ENCODE data around the gene PDE8A. TPM values are rescaled to one million over a fixed set of nuclear protein-coding genes. Genes with fewer than 3 reads are reported as not detected.

The PDE8A gene
- total and polyA plus RNA-seq, 2 of the 4 experiments (the other 2 are of a cell fraction), result 32.4 to 35.9 TPM

GRCh38 chr15:85033148-85033547, 51.5 kb downstream of the PDE8A start:
- no peaks in the 10 kb centered on the region for H3K27me3 ChIP-seq (ENCODE audit: control insufficient read depth, insufficient read depth, low read length)
- H4K5ac ChIP-seq (ENCODE audit: low read depth, low read length), result no peak overlapping the region
- CTCF ChIA-PET, result interaction anchor here (1.2 kb wide), 1 partner anchor 11 kb away, joined by 5 read pairs; no protein-coding TSS in a partner anchor
- no peak overlapping the region for H2BK120ac ChIP-seq (ENCODE audit: low read depth, low read length)
- no peak overlapping the region for H3K4ac ChIP-seq (ENCODE audit: low read depth, low read length)
- peaks cover 29% of the 10 kb centered on the region for H4K20me1 ChIP-seq (ENCODE audit: insufficient read depth, low read length)
- no peak overlapping the region for H2BK5ac ChIP-seq (ENCODE audit: low read depth, low read length, poor library complexity, severe bottlenecking)
- no peaks in the 10 kb centered on the region for H3K36me3 ChIP-seq (ENCODE audit: control insufficient read depth, insufficient read depth, low read length)
- no peak overlapping the region for H2AK9ac ChIP-seq (replicated peaks; ENCODE audit: low read depth, low read length, poor library complexity)
- no TSS peak for BruUV-seq (replicated peaks)
- TF ChIP-seq RFX5 (IDR thresholded peaks at IDR 0.05; ENCODE audit: low read depth, low read length) (no peak), SMC3 (IDR thresholded peaks at IDR 0.05; ENCODE audit: low read depth, low read length) (no peak), RCOR1 (IDR thresholded peaks at IDR 0.05; ENCODE audit: insufficient replicate concordance, low read length) (no peak), RAD21 (IDR thresholded peaks at IDR 0.05; ENCODE audit: low read length) (no peak), USF2 (IDR thresholded peaks at IDR 0.05; ENCODE audit: low read depth, low read length) (no peak), NFE2L2 (IDR thresholded peaks at IDR 0.05; ENCODE audit: low read depth, low read length) (no peak), ELK1 (IDR thresholded peaks at IDR 0.05; ENCODE audit: borderline replicate concordance, low read depth, low read length) (no peak), FOS (IDR thresholded peaks at IDR 0.05; ENCODE audit: low read depth, low read length) (no peak), CHD1 (IDR thresholded peaks at IDR 0.05; ENCODE audit: low read depth, low read length) (no peak), POLR2A (IDR thresholded peaks at IDR 0.05; ENCODE audit: low read depth, low read length) (no peak), BHLHE40 (IDR thresholded peaks at IDR 0.05; ENCODE audit: low read depth, low read length) (no peak), MAZ (IDR thresholded peaks at IDR 0.05; ENCODE audit: borderline replicate concordance, low read depth, low read length) (no peak), MAFK (IDR thresholded peaks at IDR 0.05; ENCODE audit: low read depth, low read length) (no peak), CEBPB (IDR thresholded peaks at IDR 0.05; ENCODE audit: low read depth, low read length) (no peak), MXI1 (IDR thresholded peaks at IDR 0.05; ENCODE audit: borderline replicate concordance, low read depth, low read length) (no peak), CTCF (conservative IDR thresholded peaks at IDR 0.05; ENCODE audit: low read depth, low read length) (no peak)
- no peak overlapping the region for H4K8ac ChIP-seq (ENCODE audit: low read depth in 2 of 2, low read length in 2 of 2)
- no peak overlapping the region for H3K27ac ChIP-seq (ENCODE audit: insufficient read depth, low read length)
- no peak overlapping the region for H3K9ac ChIP-seq (ENCODE audit: low read depth, low read length)
- H2BK20ac ChIP-seq (ENCODE audit: low read depth, low read length), result no peak overlapping the region
- H3K14ac ChIP-seq (replicated peaks; ENCODE audit: low read depth, low read length), result no peak overlapping the region; the same call in 1 of the 2 replicates
- H3K4me2 ChIP-seq (ENCODE audit: low read depth, low read length), result no peak overlapping the region
- DNase-seq, result no peak
- H3K56ac ChIP-seq (ENCODE audit: extremely low read depth, insufficient read depth, low read length), result no peak overlapping the region
- H3K18ac ChIP-seq (ENCODE audit: low read depth, low read length), result no peak overlapping the region
- peaks cover 31 to 74% of the 10 kb centered on the region in 2 experiments for H3K79me1 ChIP-seq (ENCODE audit: low read depth in 1 of 2, low read length in 2 of 2)
- no peak overlapping the region for H2AK5ac ChIP-seq (ENCODE audit: low read depth, low read length)
- in situ Hi-C loops (cut with MboI; ENCODE audit: low sequenced_read_pairs), result no loop called here
- no peak overlapping the region for H3K23ac ChIP-seq (ENCODE audit: low read depth, low read length)
- WGBS, 2 experiments (ENCODE audit: extremely low coverage in 2 of 2, insufficient read length in 1 of 2), result no CpG with 5 or more reads among the region's 1 CpG
- H4K91ac ChIP-seq (ENCODE audit: insufficient read depth, low read depth, low read length), result no peak overlapping the region
- POLR2A ChIA-PET (ENCODE audit: unreplicated experiment), result no interaction called here
- no peak overlapping the region for H2BK15ac ChIP-seq (ENCODE audit: low read depth, low read length)
- intact Hi-C loops (cut with micrococcal nuclease), result no loop called here
- peaks cover 8% of the 10 kb centered on the region for H3K9me1 ChIP-seq (ENCODE audit: insufficient read depth, low read length)
- dilution Hi-C loops (cut with HindIII; ENCODE audit: low sequenced_read_pairs, unreplicated experiment), result no loop called here
- peaks cover 23% of the 10 kb centered on the region for H3K4me1 ChIP-seq (ENCODE audit: control insufficient read depth, insufficient read depth, low read length)
- H3K9me3 ChIP-seq (ENCODE audit: control insufficient read depth, insufficient read depth, low read length), result no peaks in the 10 kb centered on the region
- H3K4me3 ChIP-seq (ENCODE audit: insufficient read depth, low read depth, low read length), result no peak overlapping the region
- no peak overlapping the region for H2AFZ ChIP-seq (replicated peaks; ENCODE audit: low read length, poor library complexity)
- no peak; the same call in 1 of the 2 replicates for ATAC-seq (ENCODE audit: low read depth)
